Right kidney (tissue), 1 donor: Measurements from ENCODE around the gene GNS.
A peak's percentile ranks its signal among the peaks of the same experiment; 100 is the strongest.
"Not testable (repeated sequence)": the region's sequence is repeated elsewhere in the genome, so short reads cannot be mapped to it uniquely, and the experiment has no call there.

ENCODE experiments used
- DNase-seq: peaks from one replicate; pipeline ENCODE4 v3.0.0-alpha.2; 2016

The GNS gene

DNA sequence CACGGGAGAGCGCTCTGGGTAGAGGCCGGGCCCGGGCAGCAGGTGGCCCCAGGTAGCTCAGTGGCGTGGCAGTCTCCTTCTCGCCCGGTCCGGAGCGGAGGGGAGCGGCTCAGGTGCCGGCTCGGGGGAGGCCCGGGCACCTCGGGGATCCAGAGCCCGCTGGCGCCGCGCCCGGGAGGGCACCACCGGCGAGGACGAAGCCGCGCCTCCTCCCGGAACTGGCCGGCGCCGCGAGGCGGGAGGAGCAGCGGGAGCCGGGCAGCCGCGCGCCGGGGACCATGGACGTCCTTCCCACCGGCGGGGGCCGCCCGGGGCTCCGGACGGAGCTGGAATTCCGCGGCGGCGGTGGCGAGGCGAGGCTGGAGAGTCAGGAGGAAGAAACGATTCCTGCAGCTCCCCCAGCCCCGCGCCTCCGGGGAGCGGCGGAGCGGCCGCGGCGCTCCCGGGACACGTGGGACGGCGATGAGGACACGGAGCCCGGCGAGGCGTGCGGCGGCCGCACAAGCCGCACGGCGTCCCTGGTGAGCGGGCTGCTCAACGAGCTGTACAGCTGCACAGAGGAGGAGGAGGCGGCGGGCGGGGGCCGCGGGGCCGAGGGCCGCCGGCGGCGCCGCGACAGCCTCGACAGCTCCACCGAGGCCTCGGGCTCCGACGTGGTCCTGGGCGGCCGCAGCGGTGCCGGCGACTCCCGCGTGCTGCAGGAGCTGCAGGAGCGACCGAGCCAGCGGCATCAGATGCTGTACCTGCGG lies 21.5 kb upstream of the GNS start:
- peak; percentile 85 for DNase-seq

DNA sequence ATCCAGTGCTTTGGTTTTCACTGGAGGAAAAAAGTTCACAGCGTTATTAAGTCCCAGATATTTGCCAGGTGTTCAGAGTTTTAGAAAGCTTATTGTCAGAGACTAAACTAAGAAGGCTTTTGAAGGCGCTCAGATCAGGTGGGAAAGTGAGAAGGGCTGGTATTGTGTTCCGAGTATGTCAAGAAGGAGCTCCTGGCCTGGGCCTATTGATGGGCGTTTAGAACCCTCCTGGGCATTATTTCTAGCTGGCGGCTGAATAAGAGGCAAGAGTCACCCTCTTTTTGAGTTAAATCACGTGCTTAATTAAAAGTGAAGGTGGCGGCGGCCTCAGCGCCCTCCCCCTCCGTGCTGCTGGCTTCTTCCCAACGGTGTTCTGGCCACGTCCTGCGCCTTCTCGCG lies 20.9 kb upstream of the GNS start:
- DNase-seq = no peak

- DNase-seq = no peak
Observed at GRCh38 chr12:64779354-64779974, 20.3 kb upstream of the GNS start.

- not testable (repeated sequence) for DNase-seq
Observed at GRCh38 chr12:64775147-64775736, 16.0 kb upstream of the GNS start.

DNA sequence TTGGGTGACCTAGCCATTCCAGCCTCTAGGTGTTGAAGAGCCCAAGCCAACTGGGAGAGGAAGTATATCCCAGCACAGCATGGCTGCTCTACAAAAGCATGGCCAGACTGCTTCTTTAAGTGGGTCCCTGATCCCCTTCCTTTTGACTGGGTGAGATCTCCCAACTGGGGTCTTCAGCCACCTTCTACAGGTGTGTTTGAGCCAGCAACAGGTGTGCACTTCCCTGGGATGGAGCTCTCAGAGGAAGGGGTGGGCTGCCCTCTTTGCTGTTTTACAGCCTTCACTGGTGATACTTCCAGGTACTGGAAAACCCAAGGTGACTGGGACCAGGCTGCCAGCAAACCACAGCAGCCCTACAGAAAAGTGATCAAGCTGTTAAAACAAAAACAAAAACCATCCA lies 14.2 kb upstream of the GNS start:
- DNase-seq = no peak

DNA sequence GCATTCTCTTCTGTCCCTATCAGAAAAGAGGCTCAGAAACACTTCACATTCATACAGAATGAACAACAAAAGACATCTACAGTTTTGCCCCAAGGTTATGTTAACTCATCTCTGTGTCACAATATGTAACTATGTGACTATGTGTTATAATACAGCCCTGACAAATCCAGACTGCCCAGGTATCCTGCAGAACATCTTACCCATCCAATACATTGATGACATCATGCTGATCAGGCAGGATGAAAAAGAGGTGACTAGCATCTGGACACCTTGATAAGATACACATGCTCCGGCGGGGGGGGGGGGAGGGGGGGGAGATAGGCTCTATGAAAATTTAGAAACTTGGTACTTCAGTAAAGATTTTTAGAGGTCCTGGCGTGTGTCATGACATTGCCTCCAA lies 8.3 kb upstream of the GNS start:
- no peak for DNase-seq

GRCh38 chr12:64760808-64761573 lies 1.8 kb upstream of the GNS start:
- no peak for DNase-seq

GRCh38 chr12:64757771-64758170 lies 1.4 kb downstream of the GNS start:
- peak; percentile 6 for DNase-seq

- no peak for DNase-seq
Observed at GRCh38 chr12:64756376-64756775, 2.8 kb downstream of the GNS start.

GRCh38 chr12:64753427-64753826 lies 5.8 kb downstream of the GNS start:
- no peak for DNase-seq

GRCh38 chr12:64752833-64753238 lies 6.4 kb downstream of the GNS start:
- no peak for DNase-seq

- no peak for DNase-seq
Observed at GRCh38 chr12:64752032-64752431, 7.2 kb downstream of the GNS start.

DNA sequence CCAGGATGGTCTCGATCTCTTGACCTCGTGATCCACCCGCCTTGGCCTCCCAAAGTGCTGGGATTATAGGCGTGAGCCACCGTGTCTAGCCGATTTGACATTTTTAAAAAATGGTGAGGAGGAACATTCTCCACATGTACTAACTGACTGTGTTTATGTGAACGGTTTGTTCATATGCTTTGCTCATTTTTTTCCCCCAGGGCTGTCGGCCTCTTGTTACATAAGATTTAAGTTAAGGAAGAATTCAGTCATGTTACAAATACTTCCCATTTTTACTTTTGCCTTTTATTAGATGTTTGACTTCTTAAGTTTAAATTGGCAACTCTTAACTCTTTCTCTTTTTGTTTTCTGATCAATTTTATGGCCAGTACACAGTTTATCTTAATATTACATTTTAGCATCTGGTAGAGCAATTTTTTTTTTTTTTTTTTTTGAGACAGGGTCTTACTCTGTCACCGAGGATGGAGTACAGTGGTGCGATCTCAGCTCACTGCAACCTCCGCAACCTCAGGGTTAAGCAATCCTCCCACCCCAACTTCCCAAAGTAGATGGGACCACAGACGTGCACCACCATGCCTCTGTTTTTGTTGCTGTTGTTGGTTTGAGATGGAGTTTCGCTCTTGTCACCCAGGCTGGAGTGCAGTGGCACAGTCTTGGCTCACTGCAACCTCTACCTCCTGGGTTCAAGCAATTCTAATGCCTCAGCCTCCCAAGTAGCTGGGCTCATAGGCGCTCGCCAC lies 9.6 kb downstream of the GNS start:
- no peak for DNase-seq

- DNase-seq = no peak
Observed at GRCh38 chr12:64747695-64748094, 11.5 kb downstream of the GNS start.

- no peak for DNase-seq
Observed at GRCh38 chr12:64746663-64747062, 12.5 kb downstream of the GNS start.

- no peak for DNase-seq
Observed at GRCh38 chr12:64745980-64746379, 13.2 kb downstream of the GNS start.

GRCh38 chr12:64745259-64745807 lies 13.9 kb downstream of the GNS start:
- DNase-seq = no peak

GRCh38 chr12:64744422-64745258 lies 14.6 kb downstream of the GNS start:
- DNase-seq = no peak

- no peak for DNase-seq
Observed at GRCh38 chr12:64743206-64743605, 16.0 kb downstream of the GNS start.

DNA sequence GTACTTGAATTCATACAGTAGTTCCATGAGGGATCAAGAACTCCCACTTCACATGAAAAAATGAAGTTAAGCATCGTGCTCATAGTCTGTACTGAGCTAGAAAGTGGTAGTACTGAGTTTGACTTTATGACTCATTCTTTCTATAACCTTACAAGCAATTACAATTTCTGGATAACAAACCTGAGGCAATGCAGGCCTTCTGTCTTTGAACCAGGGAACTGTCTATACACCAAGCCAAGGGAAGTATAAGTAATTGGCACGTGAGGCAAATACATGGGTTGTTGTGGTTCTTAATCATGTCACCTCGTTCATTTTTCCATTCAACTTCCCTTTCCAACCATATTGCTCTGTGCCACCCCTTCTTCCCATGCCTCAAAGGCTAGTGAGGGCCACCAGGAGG lies 16.8 kb downstream of the GNS start:
- DNase-seq = no peak

- no peak for DNase-seq
Observed at GRCh38 chr12:64740646-64741045, 18.6 kb downstream of the GNS start.
